Common myeloid progenitor, CD34-positive (primary cell): ENCODE measurements around the gene PIP4K2C.

Source experiments
- CTCF ChIA-PET: fragments of 350-600 bp; sonication (Branson Sonifier 250); formaldehyde crosslinking; loops from one replicate; lab custom pipeline; 2021; ENCODE audit warnings: antibody characterized with exemption; lab: Charles Lee
- POLR2A ChIA-PET: fragments of 350-600 bp; sonication (Branson Sonifier 250); formaldehyde crosslinking; loops from one replicate; lab custom pipeline; 2021; ENCODE audit warnings: antibody characterized with exemption; lab: Charles Lee
- DNase-seq, 3 donors: peaks; one replicate each; pipeline versions ENCODE4 v3.0.0 to v3.0.0-alpha.2; 2013
- H3K27ac ChIP-seq, 2 experiments: 1 replicate in 1 of 2; 2 replicates in 1 of 2; pipeline ENCODE4 v1.7.0; 2013; ENCODE audit warnings: inconsistent platforms in 2 of 2, low read length in 2 of 2, mild to moderate bottlenecking in 2 of 2, low read depth in 1 of 2, moderate library complexity in 1 of 2; ENCODE audit not compliant: severe bottlenecking in 2 of 2, insufficient read depth in 1 of 2, poor library complexity in 1 of 2
- H3K27me3 ChIP-seq, 5 experiments: replicated peaks in 2 of 5; 1 replicate in 3 of 5; 2 replicates in 2 of 5; pipeline versions ENCODE4 v1.6.1 to v1.7.0; 2013; ENCODE audit warnings: low read length in 4 of 5, mild to moderate bottlenecking in 2 of 5, moderate library complexity in 2 of 5, inconsistent platforms in 1 of 5; ENCODE audit not compliant: insufficient read depth in 5 of 5, control insufficient read depth in 4 of 5
- H3K36me3 ChIP-seq, 4 experiments: 1 replicate in 2 of 4; 2 replicates in 2 of 4; pipeline versions ENCODE4 v1.6.1 to v1.7.0; 2013; ENCODE audit warnings: low read length in 3 of 4, control low read depth in 1 of 4, mild to moderate bottlenecking in 1 of 4; ENCODE audit not compliant: control insufficient read depth in 4 of 4, insufficient read depth in 4 of 4
- H3K4me1 ChIP-seq, 4 experiments: 1 replicate in 3 of 4; 2 replicates in 1 of 4; pipeline versions ENCODE4 v1.6.1 to v1.7.1; 2013; ENCODE audit warnings: low read length in 3 of 4, mild to moderate bottlenecking in 3 of 4, control low read depth in 1 of 4, inconsistent platforms in 1 of 4, moderate library complexity in 1 of 4; ENCODE audit not compliant: control insufficient read depth in 4 of 4, insufficient read depth in 4 of 4; ENCODE audit errors: control extremely low read depth in 1 of 4
- H3K4me3 ChIP-seq, 7 experiments: 1 replicate in 4 of 7; 2 replicates in 3 of 7; pipeline versions ENCODE4 v1.5.1 to v1.7.0; 2013; ENCODE audit warnings: mild to moderate bottlenecking in 7 of 7, low read length in 6 of 7, moderate library complexity in 6 of 7, inconsistent platforms in 2 of 7, low read depth in 2 of 7, control low read depth in 1 of 7; ENCODE audit not compliant: insufficient read depth in 4 of 7, control insufficient read depth in 1 of 7; ENCODE audit errors: extremely low read depth in 1 of 7
- H3K9me3 ChIP-seq, 5 experiments: 1 replicate in 4 of 5; 2 replicates in 1 of 5; pipeline versions ENCODE4 v1.6.1 to v1.7.1; 2013; ENCODE audit warnings: low read length in 4 of 5, mild to moderate bottlenecking in 2 of 5, inconsistent platforms in 1 of 5, low read depth in 1 of 5, moderate library complexity in 1 of 5; ENCODE audit not compliant: control insufficient read depth in 4 of 5, insufficient read depth in 2 of 5; ENCODE audit errors: control extremely low read depth in 1 of 5
- WGBS: methylation state at CpG from one replicate; pipeline ENCODE4 v1.1.5; 2013; ENCODE audit not compliant: insufficient coverage; 5-methylcytosine and 5-hydroxymethylcytosine counted together

The PIP4K2C gene

DNA sequence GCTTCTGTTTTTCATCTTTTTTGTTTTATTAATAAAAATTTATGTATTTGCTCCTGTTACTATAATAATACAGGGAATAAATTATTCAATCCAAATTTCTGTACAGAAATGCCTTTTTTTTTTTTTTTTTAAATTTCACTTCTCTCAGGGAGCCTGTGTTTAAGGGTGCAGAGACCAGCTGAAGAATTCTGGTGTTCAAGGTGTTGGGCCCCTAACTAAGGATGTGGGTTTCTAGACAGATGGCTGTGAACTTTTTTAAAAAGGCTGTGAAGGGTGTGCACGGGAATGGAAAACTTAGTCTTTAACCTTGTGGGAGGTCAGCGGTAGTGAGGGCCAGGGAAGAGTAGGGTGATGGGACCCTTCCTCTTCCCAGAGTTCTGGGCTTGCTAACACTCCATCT lies 12.3 kb downstream of the PIP4K2C start:
- no peak for DNase-seq
- H3K9me3 ChIP-seq, result no peaks in the 10 kb centered on the region
- POLR2A ChIA-PET, result interaction anchor here (0.8 kb wide), 1 partner anchor 25 kb away, joined by 6 read pairs; no protein-coding TSS in a partner anchor
- no peak overlapping the region for H3K4me3 ChIP-seq
- no peak overlapping the region for H3K27ac ChIP-seq
- H3K4me1 ChIP-seq, result peaks cover 0 to 21% (median 6%) of the 10 kb centered on the region in 4 experiments
- H3K27me3 ChIP-seq, result peaks cover 0 to 7% (median 0%) of the 10 kb centered on the region in 5 experiments
- CTCF ChIA-PET, result interaction anchor here (0.8 to 1.7 kb wide), 4 partner anchors 11 to 28 kb away, joined by 3 to 9 read pairs (median 5); no protein-coding TSS in a partner anchor
- peaks cover 9 to 51% (median 28%) of the 10 kb centered on the region in 4 experiments for H3K36me3 ChIP-seq
- 68% methylated on average over 2 of the region's 2 CpGs for WGBS

- H3K27ac ChIP-seq, result peak overlapping the region; percentile 48 to 67
Measured at GRCh38 chr12:57603815-57604453, 12.9 kb downstream of the PIP4K2C start.

DNA sequence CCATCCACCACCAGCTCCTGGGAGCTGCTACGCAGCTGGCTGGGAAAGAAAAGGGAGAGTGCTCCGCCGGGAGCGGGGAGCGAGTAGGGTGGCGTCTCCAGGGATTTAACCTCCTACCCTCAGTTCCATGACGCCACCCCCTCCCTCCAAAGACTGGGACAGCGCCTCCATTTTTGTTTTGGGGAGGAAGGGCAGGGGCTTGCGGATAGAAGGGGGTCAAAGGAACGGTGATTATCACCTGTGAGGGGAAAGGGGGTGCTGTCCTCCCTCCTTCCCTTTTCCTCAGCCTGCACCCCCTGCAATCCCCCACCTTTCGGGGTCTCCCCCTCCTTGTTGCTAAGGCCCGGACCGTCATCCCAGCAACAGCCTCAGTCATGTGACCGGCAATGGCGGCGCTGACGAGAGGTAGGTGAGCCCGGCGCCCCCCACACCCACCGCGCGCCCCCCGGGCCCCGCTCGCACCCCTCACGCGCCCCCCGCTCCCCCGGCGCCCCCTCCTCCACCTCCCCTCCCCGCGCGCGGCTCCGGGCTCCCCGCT lies 13.5 kb downstream of the PIP4K2C start, which contains the start of gene DTX3:
DTX3 (plus strand) TSS at position 371 of the 538 bp plus-strand sequence. CDS start 1,694 bp downstream, outside the sequence.
- DNase-seq, result peak; percentile 47 to 71 (median 55)
- ChIA-PET POLR2A (no interaction called here), CTCF (interaction anchor here (1.0 to 5.8 kb wide), 3 partner anchors 16 to 27 kb away, joined by 3 to 35 read pairs (median 7); no protein-coding TSS in a partner anchor)
- Histone ChIP-seq H3K4me1 (peaks cover 0 to 21% (median 6%) of the 10 kb centered on the region in 4 experiments), H3K4me3 (peak within 1 kb of the TSS; percentile 55 to 87 (median 72)), H3K9me3 (no peaks in the 10 kb centered on the region), H3K27me3 (peaks cover 0 to 11% (median 0%) of the 10 kb centered on the region in 5 experiments), H3K27ac (peak within 1 kb of the TSS; percentile 48 to 67), H3K36me3 (peaks cover 9 to 45% (median 22%) of the 10 kb centered on the region in 4 experiments)
- WGBS, result 0% methylated on average over 1 of the region's 36 CpGs

More at GRCh38 chr12:57603815-57604453, 12.9 kb downstream of the PIP4K2C start:
- POLR2A ChIA-PET, result interaction anchor here (0.8 kb wide), 1 partner anchor 26 kb away, joined by 6 read pairs; no protein-coding TSS in a partner anchor
- no peaks in the 10 kb centered on the region for H3K9me3 ChIP-seq
- peaks cover 0 to 21% (median 6%) of the 10 kb centered on the region in 4 experiments for H3K4me1 ChIP-seq
- DNase-seq, result no peak
- H3K27me3 ChIP-seq, result peaks cover 0 to 10% (median 0%) of the 10 kb centered on the region in 5 experiments
- peak overlapping the region; percentile 48 to 87 (median 72) for H3K4me3 ChIP-seq
- peaks cover 9 to 51% (median 27%) of the 10 kb centered on the region in 4 experiments for H3K36me3 ChIP-seq
- CTCF ChIA-PET, result interaction anchor here (0.8 to 1.7 kb wide), 4 partner anchors 10 to 27 kb away, joined by 3 to 9 read pairs (median 5); no protein-coding TSS in a partner anchor
- WGBS, result no CpG with 5 or more reads among the region's 6 CpGs

DNA sequence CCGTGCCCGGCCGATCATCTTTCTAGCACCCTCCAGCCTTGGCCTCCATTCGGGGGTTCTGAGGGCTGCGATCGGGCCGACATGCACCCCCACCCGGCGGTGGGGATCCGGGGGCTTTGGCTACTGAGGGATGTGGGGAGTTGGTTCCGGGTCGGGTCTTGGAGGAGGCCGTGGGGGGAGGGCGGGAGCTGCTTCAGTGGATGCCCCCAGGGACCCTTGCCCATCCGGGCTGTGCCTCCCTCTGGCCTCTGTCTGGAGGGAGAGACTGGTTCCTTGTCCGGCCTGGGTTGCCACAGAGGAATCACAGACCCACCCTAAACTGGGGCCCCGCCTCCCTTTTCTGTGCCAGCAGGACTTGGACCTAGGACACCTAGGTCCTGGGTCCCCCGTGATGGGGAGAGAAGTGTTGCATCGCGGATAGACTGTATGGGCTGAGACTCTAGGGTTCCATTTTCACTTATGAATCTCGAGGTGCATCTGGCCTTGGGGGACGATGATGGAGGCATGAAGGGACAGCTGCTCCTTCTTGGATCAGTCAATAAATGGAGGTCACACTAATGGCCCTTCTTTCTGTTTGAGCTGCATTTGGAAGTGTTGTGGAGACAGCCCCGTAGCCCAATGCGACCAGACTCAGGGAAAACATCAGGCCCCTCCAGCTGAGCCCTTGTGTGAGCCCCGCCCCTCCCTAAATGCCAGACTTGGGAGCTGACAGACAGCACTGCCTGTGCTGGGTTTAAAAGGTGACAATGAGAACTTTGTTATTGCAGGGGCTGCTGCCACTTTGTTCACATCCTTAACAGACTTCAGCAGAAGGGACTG lies 14.2 kb downstream of the PIP4K2C start:
- H3K27ac ChIP-seq, result no peak overlapping the region
- peak overlapping the region; percentile 40 to 87 (median 60) for H3K4me3 ChIP-seq
- ChIA-PET CTCF (interaction anchor here (0.7 to 5.8 kb wide), 4 partner anchors 11 to 28 kb away, joined by 3 to 35 read pairs (median 16); partner anchors contain the start of gene B4GALNT1), POLR2A (no interaction called here)
- H3K27me3 ChIP-seq, result peaks cover 0 to 11% (median 0%) of the 10 kb centered on the region in 5 experiments
- H3K9me3 ChIP-seq, result no peaks in the 10 kb centered on the region
- no peak for DNase-seq
- H3K36me3 ChIP-seq, result peaks cover 7 to 39% (median 18%) of the 10 kb centered on the region in 4 experiments
- H3K4me1 ChIP-seq, result peaks cover 0 to 23% (median 7%) of the 10 kb centered on the region in 4 experiments
- 26% methylated on average over 13 of the region's 25 CpGs for WGBS

DNA sequence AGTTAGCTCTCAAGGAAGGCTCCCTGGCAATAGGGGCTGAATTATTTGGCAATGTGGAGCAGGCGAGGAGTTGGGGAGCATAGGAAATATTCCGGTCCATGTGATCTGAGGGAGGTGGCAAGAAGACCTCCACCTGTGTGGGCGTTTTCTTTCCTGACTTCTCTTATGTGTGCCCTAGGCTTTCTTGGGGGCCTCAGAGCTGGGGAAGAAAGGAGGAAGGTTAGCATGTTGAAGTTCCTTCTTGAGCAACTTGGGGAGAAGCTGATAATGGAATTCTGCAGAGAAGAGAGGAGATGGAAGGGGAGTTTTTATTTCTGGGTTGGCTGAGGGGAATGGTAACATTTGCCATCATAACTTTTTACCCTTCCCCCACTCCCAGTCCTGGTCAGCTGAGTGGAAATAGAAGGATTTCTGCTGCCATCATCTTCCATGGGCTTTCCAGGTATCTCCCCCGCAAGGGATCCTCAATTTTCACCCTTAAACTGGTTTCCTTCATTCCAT lies 14.9 kb downstream of the PIP4K2C start:
- no peak for DNase-seq
- ChIA-PET CTCF (interaction anchor here (0.7 to 5.8 kb wide), 7 partner anchors 11 to 27 kb away, joined by 3 to 35 read pairs (median 6); partner anchors contain the start of gene B4GALNT1), POLR2A (no interaction called here)
- peak overlapping the region in 2 of 7 experiments; percentile 78 to 87 for H3K4me3 ChIP-seq
- WGBS, result 100% methylated on average over 4 of the region's 4 CpGs
- peaks cover 0 to 17% (median 5%) of the 10 kb centered on the region in 5 experiments for H3K27me3 ChIP-seq
- H3K36me3 ChIP-seq, result peaks cover 5 to 33% (median 16%) of the 10 kb centered on the region in 4 experiments
- H3K4me1 ChIP-seq, result peaks cover 0 to 30% (median 11%) of the 10 kb centered on the region in 4 experiments
- H3K9me3 ChIP-seq, result no peaks in the 10 kb centered on the region
- H3K27ac ChIP-seq, result no peak overlapping the region

GRCh38 chr12:57606399-57606798 lies 15.4 kb downstream of the PIP4K2C start:
- Histone ChIP-seq H3K9me3 (no peaks in the 10 kb centered on the region), H3K36me3 (peaks cover 2 to 29% (median 11%) of the 10 kb centered on the region in 4 experiments), H3K4me3 (no peak overlapping the region), H3K27me3 (peaks cover 0 to 17% (median 6%) of the 10 kb centered on the region in 5 experiments), H3K4me1 (peaks cover 0 to 33% (median 13%) of the 10 kb centered on the region in 4 experiments), H3K27ac (no peak overlapping the region)
- POLR2A ChIA-PET, result no interaction called here
- no CpG with 5 or more reads among the region's 2 CpGs for WGBS
- CTCF ChIA-PET, result interaction anchor here (0.7 to 5.8 kb wide), 6 partner anchors 10 to 27 kb away, joined by 3 to 35 read pairs (median 6); no protein-coding TSS in a partner anchor
- DNase-seq, result no peak
